SK-N-MC (cell line): ENCODE results near the gene CYP2J2.

Experiments used
- EZH2 ChIP-seq: fragments of 200-600 bp; sonication (generic); IDR thresholded peaks from one replicate; pipeline ENCODE4 v1.6.1; 2017; ENCODE audit warnings: antibody characterized with exemption
- FOXP2 ChIP-seq: optimal IDR thresholded peaks from 2 replicates; pipeline ENCODE3; 2011; ENCODE audit warnings: mild to moderate bottlenecking, moderate library complexity; ENCODE audit not compliant: insufficient read depth; ENCODE audit errors: extremely low read length, control extremely low read depth
- POLR2AphosphoS5 ChIP-seq: IDR thresholded peaks from 2 replicates; pipeline ENCODE4 v1.6.1; 2012; ENCODE audit warnings: mild to moderate bottlenecking, low read depth, low read length, borderline replicate concordance

GRCh38 chr1:59908084-59908483, 18.5 kb downstream of the CYP2J2 start:
- TF ChIP-seq POLR2AphosphoS5 (no peak), EZH2 (no peak), FOXP2 (no peak)
